Ecto neural progenitor cell (in vitro differentiated cells): ENCODE measurements around the gene TRIM49C.
"Not testable (repeated sequence)": the region's sequence is repeated elsewhere in the genome, so short reads cannot be mapped to it uniquely, and the experiment has no call there.

Experiments used
- DNase-seq: peaks from one replicate; pipeline ENCODE4 v3.0.0-alpha.2; 2018; ENCODE audit warnings: low spot score

TRIM49C gene, protein sequence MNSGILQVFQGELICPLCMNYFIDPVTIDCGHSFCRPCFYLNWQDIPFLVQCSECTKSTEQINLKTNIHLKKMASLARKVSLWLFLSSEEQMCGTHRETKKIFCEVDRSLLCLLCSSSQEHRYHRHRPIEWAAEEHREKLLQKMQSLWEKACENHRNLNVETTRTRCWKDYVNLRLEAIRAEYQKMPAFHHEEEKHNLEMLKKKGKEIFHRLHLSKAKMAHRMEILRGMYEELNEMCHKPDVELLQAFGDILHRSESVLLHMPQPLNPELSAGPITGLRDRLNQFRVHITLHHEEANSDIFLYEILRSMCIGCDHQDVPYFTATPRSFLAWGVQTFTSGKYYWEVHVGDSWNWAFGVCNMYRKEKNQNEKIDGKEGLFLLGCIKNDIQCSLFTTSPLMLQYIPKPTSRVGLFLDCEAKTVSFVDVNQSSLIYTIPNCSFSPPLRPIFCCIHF

DNA sequence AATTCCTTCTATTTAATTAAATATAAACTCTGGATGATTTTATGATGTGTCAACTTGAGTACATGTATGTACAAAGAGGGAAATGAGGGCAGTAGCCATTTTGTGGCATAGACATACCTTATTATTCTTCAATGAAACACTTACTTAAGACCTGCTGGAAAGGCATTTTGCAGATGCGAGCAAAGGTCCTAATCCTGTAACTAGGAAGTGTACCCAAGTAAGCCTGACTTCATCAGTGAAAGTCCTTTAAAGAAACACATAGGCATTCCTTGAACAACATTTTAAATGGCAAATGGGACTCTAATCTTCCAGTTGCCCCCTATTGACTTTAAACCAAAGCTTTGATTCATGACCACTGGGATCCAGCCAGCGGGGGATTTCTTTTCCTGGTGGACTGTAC is at the start of gene TRIM49C:
Gene TRIM49C, plus strand, starts transcription at position 301 of the 400 bp plus-strand sequence. CDS start 4,106 bp downstream, outside the sequence.
- DNase-seq: not testable (repeated sequence)

DNA sequence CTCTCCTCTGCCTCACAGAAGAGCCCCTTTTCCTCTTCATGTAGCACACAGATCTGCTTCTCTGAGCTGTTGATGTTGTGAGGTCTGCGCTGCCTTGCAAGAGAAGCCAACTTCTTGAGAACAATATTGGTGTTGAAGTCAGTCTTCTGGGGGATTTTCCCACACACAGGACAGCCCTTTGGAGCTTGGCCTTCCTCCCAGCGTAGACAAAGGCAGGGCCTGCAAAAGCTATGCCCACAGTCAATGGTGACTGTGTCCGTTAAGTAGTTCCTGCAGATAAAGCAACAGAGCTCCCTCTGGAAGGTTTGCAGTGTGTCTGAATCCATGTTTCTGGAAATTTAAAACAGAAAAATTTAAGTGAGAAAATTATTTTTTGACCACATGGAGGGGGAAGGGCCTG is 6.7 kb upstream of the TRIM49C start:
- not testable (repeated sequence) for DNase-seq

DNA sequence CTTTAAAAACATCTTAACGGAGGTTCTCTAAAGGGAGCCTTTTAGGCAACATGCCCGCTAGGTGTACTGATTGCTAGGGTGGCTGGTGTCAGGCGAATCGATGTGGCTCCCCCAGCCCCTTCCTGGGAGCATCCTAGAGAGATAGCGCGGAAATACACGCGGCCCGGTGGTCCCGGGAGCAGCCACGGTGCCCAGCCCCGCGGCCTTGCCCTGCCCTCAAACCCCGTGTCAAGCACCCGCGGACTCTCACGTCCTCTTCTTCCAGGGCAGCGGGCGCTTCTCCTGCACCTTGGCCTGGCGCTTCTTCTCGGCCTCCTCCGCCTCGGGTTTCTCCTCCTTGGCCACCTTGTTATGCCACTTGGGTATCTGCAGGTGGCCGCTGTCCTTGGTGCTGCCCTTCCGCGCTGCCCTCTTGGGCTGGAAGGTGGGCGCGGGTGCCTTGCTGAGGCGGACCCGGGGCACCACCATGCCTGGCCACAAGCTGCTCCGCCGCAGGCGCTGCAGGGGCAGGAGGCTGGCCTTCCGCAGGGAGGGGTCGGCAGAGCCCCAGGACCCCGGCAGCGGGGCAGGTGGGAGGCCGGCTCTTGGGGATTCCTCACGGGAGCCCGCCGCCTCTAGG is 20.8 kb downstream of the TRIM49C start:
- DNase-seq: not testable (repeated sequence)

DNA sequence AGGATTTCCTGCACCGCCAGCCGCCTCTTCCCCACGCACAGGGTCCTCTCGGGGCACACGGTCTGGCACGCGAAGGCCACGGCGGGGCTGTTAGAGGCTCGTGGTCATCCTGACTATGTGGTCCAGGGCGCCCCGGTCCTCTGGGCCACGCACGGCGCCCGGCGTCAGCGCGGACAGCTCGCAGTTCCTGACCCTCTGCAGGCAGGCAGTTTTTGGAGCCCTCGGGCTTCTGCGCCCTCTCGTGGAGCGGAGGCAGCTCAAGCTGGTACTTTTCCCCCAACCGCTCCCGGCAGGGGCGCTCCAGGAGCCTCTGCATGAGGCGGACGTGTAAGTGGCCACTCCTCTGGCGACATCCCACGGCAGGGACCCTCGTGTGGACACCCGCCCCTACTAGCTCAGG is 21.4 kb downstream of the TRIM49C start:
- DNase-seq: not testable (repeated sequence)

DNA sequence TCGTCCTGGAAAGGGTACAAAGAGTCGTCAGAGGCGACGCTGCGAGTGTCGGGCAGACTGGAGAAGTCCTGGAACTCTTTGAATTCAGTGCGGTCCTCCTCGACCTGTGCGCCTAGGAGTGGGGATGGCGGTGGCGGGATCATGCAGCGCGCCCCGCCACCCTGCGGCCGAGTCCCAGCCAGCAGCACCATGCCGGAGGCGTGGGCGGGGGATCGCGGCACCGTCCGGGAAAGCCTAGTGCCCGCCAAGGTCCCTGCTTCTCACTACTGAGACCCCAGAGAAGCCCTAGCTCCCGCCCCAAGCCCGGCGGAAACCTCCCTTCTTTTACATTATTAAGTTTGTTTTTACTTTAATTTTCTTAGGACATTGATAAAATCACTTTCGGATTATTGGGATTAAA is 22.6 kb downstream of the TRIM49C start:
- peak; percentile 12 for DNase-seq

DNA sequence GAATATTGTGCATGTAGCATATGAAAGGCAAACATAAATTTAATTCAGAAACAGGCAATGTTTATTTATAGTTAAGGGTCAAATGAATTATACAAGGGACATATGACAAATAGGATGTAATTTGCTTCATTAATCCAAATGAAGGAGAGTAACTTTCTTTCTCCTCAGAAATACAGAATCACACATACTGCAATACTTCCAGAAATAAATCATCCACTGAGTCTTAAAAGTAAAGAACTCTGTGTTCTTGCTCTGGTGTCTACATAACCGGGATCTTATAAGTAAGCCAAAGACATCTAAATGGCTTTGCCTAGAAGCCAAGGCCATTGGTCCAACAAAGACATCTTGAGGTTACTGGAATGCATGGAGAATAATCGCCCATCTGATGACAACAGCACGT is 54.7 kb downstream of the TRIM49C start, which contains the start of gene UBTFL1:
Gene UBTFL1, plus strand, starts transcription at position 301 of the 400 bp plus-strand sequence. Its CDS starts 0 bp downstream, at position 301.
- DNase-seq: not testable (repeated sequence)

DNA sequence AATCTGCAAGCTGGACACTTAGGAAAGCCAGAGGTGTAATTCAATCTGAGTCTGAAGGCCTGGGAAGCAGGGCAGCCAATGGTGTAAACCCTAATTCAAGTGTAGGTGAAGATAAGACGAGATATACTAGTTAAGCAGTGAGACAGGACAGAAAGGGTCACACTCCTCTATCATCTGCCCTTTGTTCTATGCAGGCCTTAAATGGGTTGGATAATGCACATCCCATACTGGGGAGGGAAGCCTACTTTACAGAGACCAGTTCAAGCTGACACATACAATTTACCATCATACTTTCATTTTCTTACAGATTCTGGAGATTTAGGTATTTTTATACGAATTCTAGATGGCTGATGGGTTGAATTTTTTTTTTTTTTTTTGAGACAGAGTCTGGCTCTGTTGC is 57.8 kb downstream of the TRIM49C start:
- not testable (repeated sequence) for DNase-seq
